H9 (cell line): Measurements from ENCODE around the gene RBM38. TPM values are rescaled to one million over a fixed set of nuclear protein-coding genes. Genes with fewer than 3 reads are reported as not detected.

Experiments used
- DNase-seq: peaks from one replicate; pipeline ENCODE4 v3.0.0-alpha.2; 2017
- H2AFZ ChIP-seq: one replicate; pipeline ENCODE4 v1.6.1; 2013; ENCODE audit warnings: mild to moderate bottlenecking, low read length, control low read depth, moderate library complexity
- H2AK5ac ChIP-seq: 2 replicates; pipeline ENCODE4 v1.6.1; 2013; ENCODE audit warnings: low read length, control low read depth, mixed read lengths; ENCODE audit not compliant: insufficient read length
- H2BK120ac ChIP-seq: one replicate; pipeline ENCODE4 v1.6.1; 2013; ENCODE audit warnings: low read depth, mild to moderate bottlenecking, low read length, control low read depth, inconsistent platforms; ENCODE audit not compliant: poor library complexity, severe bottlenecking
- H2BK12ac ChIP-seq: 2 replicates; pipeline ENCODE4 v1.6.1; 2013; ENCODE audit warnings: low read length, control low read depth, mixed read lengths, low read depth; ENCODE audit not compliant: insufficient read length
- H2BK15ac ChIP-seq: 2 replicates; pipeline ENCODE4 v1.6.1; 2013; ENCODE audit warnings: low read depth, low read length, control low read depth
- H2BK20ac ChIP-seq: one replicate; pipeline ENCODE4 v1.6.1; 2013; ENCODE audit warnings: low read depth, mild to moderate bottlenecking, low read length, control low read depth, inconsistent platforms; ENCODE audit not compliant: poor library complexity, severe bottlenecking
- H2BK5ac ChIP-seq: 2 replicates; pipeline ENCODE4 v1.6.1; 2013; ENCODE audit warnings: low read length, control low read depth, mixed read lengths; ENCODE audit not compliant: insufficient read length
- H3K14ac ChIP-seq: 2 replicates; pipeline ENCODE4 v1.6.1; 2013; ENCODE audit warnings: low read length, control low read depth; ENCODE audit not compliant: insufficient read depth
- H3K18ac ChIP-seq: 2 replicates; pipeline ENCODE4 v1.6.1; 2013; ENCODE audit warnings: low read depth, mild to moderate bottlenecking, mixed read lengths, low read length, control low read depth; ENCODE audit not compliant: insufficient read length
- H3K23ac ChIP-seq: 2 replicates; pipeline ENCODE4 v1.6.1; 2013; ENCODE audit warnings: low read length, control low read depth, mixed read lengths, low read depth; ENCODE audit not compliant: insufficient read length
- H3K23me2 ChIP-seq: 2 replicates; pipeline ENCODE4 v1.6.1; 2013; ENCODE audit warnings: low read depth, mild to moderate bottlenecking, mixed read lengths, low read length, control low read depth; ENCODE audit not compliant: insufficient read length, poor library complexity, severe bottlenecking
- H3K27ac ChIP-seq: 2 replicates; pipeline ENCODE4 v1.5.1; 2013; ENCODE audit warnings: low read length, control low read depth, mixed read lengths, low read depth; ENCODE audit not compliant: insufficient read length
- H3K27me3 ChIP-seq: 2 replicates; pipeline ENCODE4 v1.6.1; 2013; ENCODE audit warnings: low read length, control low read depth, inconsistent platforms; ENCODE audit not compliant: insufficient read depth
- H3K4ac ChIP-seq: 2 replicates; pipeline ENCODE4 v1.6.1; 2013; ENCODE audit warnings: low read depth, mild to moderate bottlenecking, control low read depth, inconsistent platforms, low read length, moderate library complexity
- H3K4me1 ChIP-seq: 2 replicates; pipeline ENCODE4 v1.6.1; 2013; ENCODE audit warnings: low read length, control low read depth, inconsistent platforms; ENCODE audit not compliant: insufficient read depth
- H3K4me2 ChIP-seq: 2 replicates; pipeline ENCODE4 v1.6.1; 2013; ENCODE audit warnings: low read length, control low read depth, mixed read lengths; ENCODE audit not compliant: insufficient read length, insufficient read depth
- H3K56ac ChIP-seq: 2 replicates; pipeline ENCODE4 v1.6.1; 2013; ENCODE audit warnings: low read depth, mild to moderate bottlenecking, mixed read lengths, low read length, control low read depth; ENCODE audit not compliant: insufficient read length
- H3K79me1 ChIP-seq: 2 replicates; pipeline ENCODE4 v1.6.1; 2013; ENCODE audit warnings: low read depth, mild to moderate bottlenecking, moderate library complexity, low read length, control low read depth, inconsistent platforms; ENCODE audit not compliant: insufficient read depth, poor library complexity, severe bottlenecking
- H3K79me2 ChIP-seq: 2 replicates; pipeline ENCODE4 v1.6.1; 2013; ENCODE audit warnings: low read length, control low read depth, inconsistent platforms; ENCODE audit not compliant: insufficient read depth
- H3K9ac ChIP-seq: 2 replicates; pipeline ENCODE4 v1.6.1; 2013; ENCODE audit warnings: low read length, control low read depth, mixed read lengths; ENCODE audit not compliant: insufficient read length; ENCODE audit errors: extremely low read depth
- H3K9me3 ChIP-seq: one replicate; pipeline ENCODE4 v1.6.1; 2013; ENCODE audit warnings: low read depth, low read length, inconsistent platforms; ENCODE audit not compliant: control insufficient read depth
- H3T11ph ChIP-seq: one replicate; pipeline ENCODE4 v1.6.1; 2013; ENCODE audit warnings: mild to moderate bottlenecking, low read length, control low read depth, inconsistent platforms
- H4K20me1 ChIP-seq: one replicate; pipeline ENCODE4 v1.6.1; 2013; ENCODE audit not compliant: control insufficient read depth, insufficient read length, insufficient read depth
- H4K5ac ChIP-seq: 2 replicates; pipeline ENCODE4 v1.6.1; 2013; ENCODE audit warnings: low read depth, mild to moderate bottlenecking, mixed read lengths, low read length, control low read depth; ENCODE audit not compliant: insufficient read length
- H4K8ac ChIP-seq: replicated peaks from 2 replicates; pipeline ENCODE4 v1.6.1; 2013; ENCODE audit warnings: low read length, control low read depth, mixed read lengths, low read depth; ENCODE audit not compliant: insufficient read length
- H4K91ac ChIP-seq: 2 replicates; pipeline ENCODE4 v1.6.1; 2013; ENCODE audit warnings: low read depth, mild to moderate bottlenecking, moderate library complexity, mixed read lengths, low read length, control low read depth; ENCODE audit not compliant: insufficient read length
- H3K27ac Mint-ChIP-seq, 3 experiments: 2 replicates in 2 of 3; 3 replicates in 1 of 3; pipeline ENCODE4 v1.8.0; 2020 to 2021; ENCODE audit warnings: mixed read lengths in 3 of 3, mild to moderate bottlenecking in 1 of 3, moderate library complexity in 1 of 3
- H3K27me3 Mint-ChIP-seq: 2 replicates; pipeline ENCODE4 v1.8.0; 2021; ENCODE audit warnings: low read depth, mild to moderate bottlenecking, moderate library complexity, mixed read lengths
- H3K36me3 Mint-ChIP-seq, 3 experiments: 2 replicates in 2 of 3; 3 replicates in 1 of 3; pipeline ENCODE4 v1.8.0; 2020 to 2021; ENCODE audit warnings: low read depth in 3 of 3, mixed read lengths in 3 of 3; ENCODE audit not compliant: insufficient read depth in 1 of 3
- H3K4me1 Mint-ChIP-seq, 2 experiments: 2 replicates each; pipeline ENCODE4 v1.8.0; 2020; ENCODE audit warnings: mixed read lengths in 2 of 2
- H3K4me3 Mint-ChIP-seq, 2 experiments: 2 replicates in 1 of 2; 3 replicates in 1 of 2; pipeline ENCODE4 v1.8.0; 2020 to 2021; ENCODE audit warnings: mild to moderate bottlenecking in 2 of 2, mixed read lengths in 2 of 2, moderate library complexity in 1 of 2
- H3K9me3 Mint-ChIP-seq, 2 experiments: 2 replicates in 1 of 2; 3 replicates in 1 of 2; pipeline ENCODE4 v1.8.0; 2020; ENCODE audit warnings: mild to moderate bottlenecking in 2 of 2, mixed read lengths in 2 of 2, moderate library complexity in 1 of 2
- WGBS: extraction: QIAGEN DNeasy Blood & Tissue Kit; methylation state at CpG from one replicate; pipeline ENCODE4 v1.1.7; 2013; ENCODE audit warnings: missing lambda C conversion rate, low lambda C conversion rate, mixed read lengths; ENCODE audit not compliant: insufficient read length; ENCODE audit errors: extremely low coverage; 5-methylcytosine and 5-hydroxymethylcytosine counted together
- total RNA-seq: library from RNA; stranded (reverse); gene quantifications from 2 replicates; pipeline ENCODE4 v1.2.1, GENCODE V29; 2021
- TF ChIP-seq, protein P1 (sequence below): fragments of 200-600 bp; sonication (generic); conservative IDR thresholded peaks from 3 replicates; pipeline ENCODE4 v1.8.0; 2021; ENCODE audit warnings: antibody characterized with exemption, mild to moderate bottlenecking

RBM38 gene
- total RNA-seq, 1 experiment from 2014 or later: 66.8 TPM

DNA sequence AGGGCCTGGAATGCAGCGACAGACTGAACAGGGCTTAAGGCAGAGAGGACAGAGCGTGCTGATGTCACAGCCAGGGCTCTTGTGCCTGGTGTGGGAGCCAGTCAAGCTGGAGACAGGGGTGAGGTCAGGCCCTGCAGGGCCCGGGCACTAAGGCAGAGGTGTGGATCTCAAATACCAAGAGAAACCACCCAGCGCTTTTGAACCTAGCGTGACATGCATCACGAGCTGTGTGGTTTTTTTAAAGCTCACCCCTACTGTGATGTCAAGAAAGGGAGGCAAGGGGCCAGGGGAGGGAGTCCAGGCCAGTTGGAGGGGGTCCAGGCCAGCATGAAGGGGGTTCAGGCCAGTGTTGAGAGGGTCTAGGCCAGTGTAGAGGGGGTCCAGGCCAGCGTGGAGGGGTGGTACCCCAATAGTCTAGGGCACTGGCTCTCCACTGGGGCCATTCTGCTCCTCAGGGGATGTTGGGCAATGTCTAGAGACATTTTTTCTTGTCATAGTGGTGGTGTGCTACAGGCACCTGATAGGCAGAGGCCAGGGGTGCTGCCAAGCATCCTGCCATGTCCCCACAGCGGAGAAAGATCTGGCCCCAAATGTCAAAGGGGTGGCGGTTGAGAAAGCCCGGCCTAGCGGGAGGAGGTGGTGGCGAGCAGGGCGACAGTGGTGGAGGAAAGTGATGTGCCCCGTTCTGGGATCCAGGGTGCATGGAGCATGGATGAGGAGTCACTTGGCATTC lies 42.6 kb downstream of the RBM38 start:
- Mint-ChIP-seq H3K36me3 (no peaks in the 10 kb centered on the region; a peak in 1 of 7 replicates), H3K4me1 (peaks cover 2 to 25% of the 10 kb centered on the region in 2 experiments; a peak in 3 of 4 replicates), H3K27ac (peak overlapping the region in 1 of 3 experiments; percentile 43; a peak in 3 of 7 replicates), H3K4me3 (no peak overlapping the region), H3K9me3 (peaks cover 0 to 3% of the 10 kb centered on the region in 2 experiments; a peak in 2 of 5 replicates), H3K27me3 (peaks cover 2% of the 10 kb centered on the region; the same call in 1 of the 2 replicates)
- DNase-seq: no peak
- Histone ChIP-seq H3K9ac (no peak overlapping the region), H2BK20ac (no peak overlapping the region), H4K5ac (no peak overlapping the region), H3K4me1 (no peaks in the 10 kb centered on the region), H3K4me2 (no peak overlapping the region), H2BK120ac (no peak overlapping the region), H3K23ac (no peak overlapping the region), H3K27me3 (no peaks in the 10 kb centered on the region), H3T11ph (no peak overlapping the region), H3K23me2 (no peaks in the 10 kb centered on the region), H3K4ac (no peak overlapping the region), H3K56ac (no peak overlapping the region), H2AFZ (no peak overlapping the region), H3K9me3 (no peaks in the 10 kb centered on the region), H3K79me1 (no peaks in the 10 kb centered on the region), H2BK12ac (no peak overlapping the region), H2BK5ac (no peak overlapping the region), H3K27ac (no peak overlapping the region), H4K8ac (no peak overlapping the region), H3K18ac (no peak overlapping the region), H3K14ac (no peak overlapping the region), H4K91ac (no peak overlapping the region), H3K79me2 (no peaks in the 10 kb centered on the region), H2BK15ac (no peak overlapping the region), H2AK5ac (no peak overlapping the region), H4K20me1 (no peaks in the 10 kb centered on the region)
- no CpG with 5 or more reads among the region's 14 CpGs for WGBS
- TF ChIP-seq, protein P1, sequence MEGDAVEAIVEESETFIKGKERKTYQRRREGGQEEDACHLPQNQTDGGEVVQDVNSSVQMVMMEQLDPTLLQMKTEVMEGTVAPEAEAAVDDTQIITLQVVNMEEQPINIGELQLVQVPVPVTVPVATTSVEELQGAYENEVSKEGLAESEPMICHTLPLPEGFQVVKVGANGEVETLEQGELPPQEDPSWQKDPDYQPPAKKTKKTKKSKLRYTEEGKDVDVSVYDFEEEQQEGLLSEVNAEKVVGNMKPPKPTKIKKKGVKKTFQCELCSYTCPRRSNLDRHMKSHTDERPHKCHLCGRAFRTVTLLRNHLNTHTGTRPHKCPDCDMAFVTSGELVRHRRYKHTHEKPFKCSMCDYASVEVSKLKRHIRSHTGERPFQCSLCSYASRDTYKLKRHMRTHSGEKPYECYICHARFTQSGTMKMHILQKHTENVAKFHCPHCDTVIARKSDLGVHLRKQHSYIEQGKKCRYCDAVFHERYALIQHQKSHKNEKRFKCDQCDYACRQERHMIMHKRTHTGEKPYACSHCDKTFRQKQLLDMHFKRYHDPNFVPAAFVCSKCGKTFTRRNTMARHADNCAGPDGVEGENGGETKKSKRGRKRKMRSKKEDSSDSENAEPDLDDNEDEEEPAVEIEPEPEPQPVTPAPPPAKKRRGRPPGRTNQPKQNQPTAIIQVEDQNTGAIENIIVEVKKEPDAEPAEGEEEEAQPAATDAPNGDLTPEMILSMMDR: no peak
